NCI-H510A (cell line): Measurements from ENCODE around the gene DHRS3.
"Not testable (repeated sequence)": the region's sequence is repeated elsewhere in the genome, so short reads cannot be mapped to it uniquely, and the experiment has no call there.

Experiments
- DNase-seq: peaks from one replicate; lab custom pipeline; 2025; lab: John Stamatoyannopoulos, UW

The DHRS3 gene

DNA sequence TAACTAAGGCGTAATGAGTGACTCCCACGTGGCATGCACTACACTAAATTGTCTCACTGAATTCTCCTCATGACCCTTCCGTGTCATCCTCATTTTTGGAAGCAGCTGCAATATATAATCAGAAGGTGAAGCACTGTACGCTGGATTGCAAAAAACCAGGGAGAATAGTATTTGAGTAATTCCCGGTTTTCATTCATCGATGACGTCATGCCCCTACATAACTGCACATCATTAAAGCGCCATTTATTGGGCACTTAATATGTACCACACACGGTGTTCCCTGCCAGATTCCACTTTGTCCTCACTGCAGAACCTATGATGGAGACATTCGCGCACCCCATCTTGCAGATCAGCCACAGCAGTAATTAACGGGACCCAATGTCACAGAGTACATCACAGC is 41.0 kb downstream of the DHRS3 start:
- DNase-seq, result no peak

DNA sequence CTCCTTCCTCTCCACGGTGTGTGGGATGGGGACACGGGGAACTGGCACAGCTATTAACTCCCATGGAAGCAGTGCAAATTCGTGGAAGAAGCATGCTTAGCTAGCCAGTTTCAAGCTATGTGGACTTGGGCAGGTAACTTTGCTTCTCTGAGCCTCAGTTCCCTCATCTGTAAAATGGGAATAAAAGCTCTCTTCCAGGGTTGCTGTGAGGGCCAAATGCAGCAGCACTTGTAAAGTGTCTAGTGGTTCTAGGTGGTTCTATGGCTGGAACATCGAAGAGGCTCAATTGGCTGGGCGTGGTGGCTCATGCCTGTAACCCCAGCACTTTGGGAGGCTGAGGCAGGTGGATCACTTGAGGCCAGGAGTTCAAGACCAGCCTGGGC is 43.3 kb downstream of the DHRS3 start:
- no peak for DNase-seq

DNA sequence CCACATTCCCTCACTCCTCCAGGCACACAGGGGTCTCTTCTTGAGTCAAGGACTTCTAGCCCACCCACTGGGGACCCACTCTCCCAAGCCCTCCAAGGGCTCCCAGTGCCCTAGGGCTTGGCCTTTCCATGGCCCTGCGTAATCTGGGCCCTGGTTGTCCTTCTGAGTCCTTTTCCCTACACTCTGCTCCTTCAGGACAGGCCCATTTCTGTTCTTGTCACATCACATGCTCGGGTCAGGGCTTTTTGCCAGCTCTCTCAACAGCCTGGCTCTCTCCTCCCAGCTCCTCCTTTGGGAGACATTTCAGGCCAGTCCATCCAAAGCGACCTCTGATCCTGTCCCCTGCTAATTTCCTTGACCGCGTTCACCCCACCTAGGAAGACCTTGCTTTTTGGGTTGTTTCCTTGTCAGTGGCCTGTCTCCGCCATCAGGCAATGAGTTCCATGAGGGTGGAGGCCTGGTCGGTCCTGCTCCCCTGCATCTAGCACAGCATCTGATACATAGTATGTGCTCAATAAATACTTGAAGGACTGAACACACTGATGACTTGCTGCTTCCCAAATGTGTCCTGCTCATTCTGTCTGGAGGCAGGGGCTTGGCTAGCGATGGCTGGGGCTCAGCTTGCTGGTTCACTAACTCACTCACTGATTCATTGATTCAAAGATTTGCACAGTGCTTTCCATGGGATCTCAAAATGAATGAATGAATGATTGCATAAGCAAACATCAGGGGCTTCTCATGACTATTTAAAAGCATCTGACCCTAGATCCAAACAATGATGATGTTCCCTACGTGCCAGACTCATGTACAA is 44.8 kb downstream of the DHRS3 start:
- no peak for DNase-seq

DNA sequence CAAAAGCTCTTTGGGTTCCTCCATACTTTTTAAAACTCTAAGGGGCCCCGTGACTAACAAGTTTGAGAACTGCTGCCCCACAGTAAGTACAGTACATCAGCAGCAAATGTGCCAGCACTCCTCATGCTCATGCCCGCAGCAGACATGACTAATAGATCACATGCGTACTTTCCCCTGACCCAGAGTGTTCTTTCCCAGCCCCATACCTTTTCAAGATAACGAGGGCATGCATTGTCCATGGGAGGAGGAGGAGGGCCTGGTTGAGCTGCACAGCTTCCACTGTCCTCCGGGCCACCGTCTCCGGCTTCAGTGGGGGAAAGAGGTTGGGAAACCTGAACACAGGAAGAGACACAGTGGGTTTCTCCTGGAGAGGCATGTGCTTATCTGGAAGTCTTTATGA is 45.5 kb downstream of the DHRS3 start:
- no peak for DNase-seq

DNA sequence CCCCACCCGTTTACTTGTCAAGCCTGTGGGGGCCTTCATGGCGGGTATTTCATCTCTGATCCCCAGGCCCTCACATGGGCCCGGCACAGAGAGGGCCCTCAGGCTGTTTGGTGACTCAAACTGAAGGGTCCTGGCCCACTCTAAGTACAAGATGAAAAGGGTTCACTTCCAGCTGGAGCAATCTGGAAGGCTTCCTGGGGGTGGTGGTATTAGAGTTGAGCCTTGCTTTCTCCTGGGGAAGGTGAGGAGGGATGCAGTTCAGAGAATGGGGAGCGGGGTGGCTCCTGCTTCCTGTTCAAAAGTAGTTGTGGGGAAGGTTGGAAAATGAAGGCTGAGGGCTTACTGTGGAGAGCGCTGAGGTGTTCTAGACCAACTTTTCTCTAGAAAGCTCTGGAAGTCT is 47.7 kb downstream of the DHRS3 start:
- DNase-seq, result no peak

DNA sequence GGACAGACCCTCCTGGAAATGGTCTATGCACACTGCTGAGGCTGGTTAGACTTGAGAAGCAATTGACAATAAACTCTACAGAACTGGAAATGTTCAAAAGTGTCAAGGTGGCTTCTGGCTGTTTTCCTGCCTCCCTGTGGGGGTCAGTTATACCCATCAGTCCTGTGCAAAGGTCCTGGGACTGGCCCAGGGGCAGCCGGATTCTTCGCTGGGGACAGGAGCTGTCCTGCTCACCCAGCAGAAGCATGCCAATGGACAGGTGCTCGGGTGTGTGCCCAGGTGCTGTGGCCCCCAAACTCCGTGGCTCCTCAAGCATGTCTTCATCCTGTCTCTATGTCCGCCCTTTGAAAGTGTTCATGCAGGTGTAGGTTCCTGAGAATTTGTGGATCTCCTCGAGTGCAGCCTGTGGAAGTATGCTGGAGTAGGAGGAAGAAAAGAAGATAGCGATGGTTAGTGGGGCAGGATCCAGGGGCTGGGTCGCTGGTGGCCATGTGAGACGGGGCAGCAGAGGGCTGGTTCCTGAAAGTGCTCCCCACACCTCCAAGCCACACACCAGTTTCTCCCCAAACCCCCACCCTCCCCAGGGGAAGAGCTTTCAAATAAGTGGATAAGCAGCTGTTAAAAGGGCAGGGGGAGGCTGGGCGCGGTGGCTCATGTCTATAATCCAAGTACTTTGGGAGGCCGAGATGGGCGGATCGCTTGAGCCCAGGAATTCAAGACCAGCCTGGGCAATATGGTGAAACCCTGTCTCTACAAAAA is 49.8 kb downstream of the DHRS3 start:
- no peak for DNase-seq

DNA sequence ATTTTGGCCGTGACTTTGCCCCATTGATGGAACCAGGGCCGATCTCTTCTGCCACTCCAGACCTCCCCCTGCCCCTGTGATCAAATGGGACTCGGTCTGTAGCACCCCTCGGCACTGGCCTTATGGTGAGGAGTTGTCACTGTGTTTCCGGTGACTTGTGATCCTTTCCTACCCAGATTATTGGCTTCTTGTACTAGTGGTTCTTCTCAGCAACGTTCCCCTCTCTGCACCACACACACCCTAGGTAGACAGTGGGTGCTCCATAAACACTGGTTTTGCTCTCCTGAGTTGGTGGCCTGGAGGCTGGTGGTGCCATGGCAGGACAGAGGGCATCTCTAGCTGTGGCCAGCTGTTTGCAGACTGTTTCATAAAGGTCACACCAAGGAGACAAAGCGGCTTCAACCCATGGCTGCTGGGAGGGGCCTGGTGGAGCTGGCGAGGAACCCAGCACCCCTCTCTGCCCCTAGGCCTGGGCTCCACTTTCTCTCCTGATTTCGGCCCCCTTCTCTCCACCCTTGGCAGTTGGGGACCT is 50.7 kb downstream of the DHRS3 start:
- DNase-seq, result no peak

DNA sequence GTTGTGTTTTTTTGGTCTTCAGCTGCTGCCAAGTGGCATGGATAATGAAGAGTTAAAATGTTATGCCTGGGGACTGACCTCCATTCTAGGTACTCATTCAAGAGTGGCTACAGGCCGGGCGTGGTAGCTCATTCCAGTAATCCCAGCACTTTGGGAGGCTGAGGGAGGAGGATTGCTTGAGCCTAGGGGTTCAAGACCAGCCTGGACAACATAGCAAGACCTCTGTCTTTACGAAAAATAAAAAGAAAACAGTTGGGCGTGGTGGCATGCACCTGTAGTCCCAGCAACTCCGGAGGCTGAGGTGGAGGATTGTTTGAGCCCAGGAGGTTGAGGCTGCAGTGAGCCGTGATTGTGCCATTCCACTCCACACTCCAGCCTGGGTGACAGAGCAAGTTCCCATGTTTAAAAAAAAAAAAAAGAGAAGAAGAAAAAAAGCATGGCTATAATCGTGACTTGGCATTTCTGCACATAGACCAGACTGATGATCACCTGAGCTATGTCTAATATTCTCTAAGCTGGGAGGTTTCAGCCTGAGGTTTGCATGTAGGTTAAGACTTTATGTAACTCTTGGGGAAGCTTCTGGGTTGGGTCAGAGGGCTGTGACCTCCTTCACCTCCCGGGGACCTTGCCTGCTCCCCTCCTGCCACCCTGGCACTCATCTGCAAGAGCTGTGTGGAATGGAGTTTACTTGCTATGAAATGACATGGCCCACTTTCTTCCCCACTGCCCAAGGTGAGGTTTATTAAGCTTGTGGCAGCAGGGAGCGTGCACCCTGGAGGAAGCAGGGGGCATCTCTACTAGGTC is 51.3 kb downstream of the DHRS3 start:
- DNase-seq, result no peak

DNA sequence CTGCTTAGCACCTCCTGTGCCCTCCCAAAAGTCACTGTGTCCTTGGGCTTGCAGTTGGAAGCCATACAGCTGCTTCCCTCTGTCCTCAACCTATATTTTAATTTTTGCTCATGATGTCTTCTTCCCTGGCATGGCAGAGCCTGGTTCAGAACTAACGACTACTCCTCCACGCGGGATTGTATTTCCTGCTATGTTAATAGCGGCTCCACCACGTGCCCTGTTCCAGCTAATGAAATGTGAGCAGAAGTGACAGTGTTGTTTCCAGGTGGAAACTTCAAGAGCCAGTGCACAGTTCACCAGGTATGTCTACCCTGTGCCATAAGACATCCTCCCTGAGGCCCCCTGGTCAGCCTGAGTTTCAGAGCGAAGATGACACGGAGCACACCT is 52.1 kb downstream of the DHRS3 start:
- DNase-seq, result no peak

DNA sequence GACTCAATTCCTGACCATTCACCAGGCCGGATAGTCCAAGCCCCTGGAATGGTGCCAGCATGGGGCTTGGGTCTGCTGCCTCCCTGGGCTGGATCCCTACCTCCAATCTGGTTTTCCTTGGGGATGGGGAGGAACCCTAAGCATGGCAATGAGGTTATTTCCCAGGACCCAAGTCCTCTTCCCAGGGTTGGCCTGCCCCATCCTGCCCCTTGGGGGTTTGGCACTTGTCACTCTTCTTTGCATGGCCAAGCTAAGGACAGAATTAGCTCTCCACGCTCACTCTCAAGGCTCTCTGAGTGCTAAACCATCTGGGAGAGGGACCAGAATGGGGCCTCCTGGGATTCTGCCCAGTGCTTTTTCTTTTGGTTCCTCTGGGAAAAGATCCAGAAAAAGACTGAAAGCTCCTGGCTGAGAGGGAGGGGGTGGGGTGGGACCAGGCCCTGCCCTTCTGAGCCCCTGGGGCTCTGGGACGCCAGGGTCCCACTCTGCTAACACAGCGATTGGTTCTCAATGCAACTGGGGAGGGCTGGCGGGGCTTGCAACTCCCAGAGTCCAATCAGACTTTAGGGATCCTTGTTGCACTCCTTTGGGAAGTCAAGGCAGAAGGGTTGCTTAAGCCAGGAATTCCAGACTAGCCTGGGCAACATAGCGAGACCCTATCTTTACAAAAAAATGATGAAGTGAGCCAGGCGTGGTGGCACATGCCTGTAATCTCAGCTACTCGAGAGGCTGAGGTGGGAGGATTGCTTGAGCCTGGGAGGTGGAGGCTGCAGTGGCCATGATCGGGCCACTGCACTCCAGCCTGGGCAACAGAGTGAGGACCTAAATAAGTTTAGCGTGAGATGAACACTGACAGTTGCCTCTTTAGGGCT is 52.7 kb downstream of the DHRS3 start:
- DNase-seq, result no peak

DNA sequence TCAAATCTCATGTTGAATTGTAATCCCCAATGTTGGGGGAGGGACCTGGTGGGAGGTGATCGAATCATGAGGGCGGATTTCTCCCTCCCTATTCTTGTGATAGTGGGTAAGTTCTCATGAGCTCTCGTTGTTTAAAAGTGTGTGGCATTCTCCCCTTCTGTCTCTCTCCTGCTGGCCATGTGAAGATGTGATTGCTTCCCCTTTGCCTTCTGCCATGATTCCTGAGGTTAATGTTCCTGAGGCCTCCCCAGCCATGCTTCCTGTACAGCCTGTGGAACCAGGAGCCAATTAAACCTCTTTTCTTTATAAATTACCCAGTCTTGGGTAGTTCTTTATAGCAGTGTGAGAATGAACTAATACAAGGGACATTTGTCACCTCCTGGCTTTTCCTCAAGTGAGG is 53.8 kb downstream of the DHRS3 start:
- not testable (repeated sequence) for DNase-seq

DNA sequence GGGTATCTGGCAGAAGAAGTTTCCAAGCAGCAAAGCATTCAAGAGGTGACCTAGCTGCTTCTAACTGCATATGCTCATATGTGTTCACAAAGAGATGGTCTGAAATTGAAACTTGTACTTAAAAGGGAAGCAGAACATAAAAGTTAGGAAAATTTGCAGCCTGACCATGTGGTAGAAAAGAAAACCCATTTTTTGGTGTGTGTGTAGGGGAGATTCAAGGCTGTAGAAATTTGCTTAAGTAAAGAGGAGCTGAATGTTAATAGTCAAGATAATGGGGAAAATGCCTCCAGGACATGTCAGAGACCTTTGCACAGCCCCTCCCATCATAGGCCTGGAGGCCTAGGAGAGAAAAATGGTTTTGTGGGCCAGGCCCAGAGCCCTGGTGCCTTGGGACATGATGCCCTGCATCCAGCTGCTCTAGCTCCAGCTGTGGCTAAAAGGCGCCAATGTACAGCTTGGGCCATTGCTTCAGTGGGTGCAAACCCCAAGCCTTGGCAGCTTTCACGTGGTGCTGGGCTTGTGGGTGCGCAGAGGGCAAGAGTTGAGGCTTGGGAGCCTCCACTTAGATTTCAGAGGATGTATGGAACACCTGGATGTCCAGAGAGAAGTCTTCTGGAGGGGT is 54.9 kb downstream of the DHRS3 start:
- no peak for DNase-seq

DNA sequence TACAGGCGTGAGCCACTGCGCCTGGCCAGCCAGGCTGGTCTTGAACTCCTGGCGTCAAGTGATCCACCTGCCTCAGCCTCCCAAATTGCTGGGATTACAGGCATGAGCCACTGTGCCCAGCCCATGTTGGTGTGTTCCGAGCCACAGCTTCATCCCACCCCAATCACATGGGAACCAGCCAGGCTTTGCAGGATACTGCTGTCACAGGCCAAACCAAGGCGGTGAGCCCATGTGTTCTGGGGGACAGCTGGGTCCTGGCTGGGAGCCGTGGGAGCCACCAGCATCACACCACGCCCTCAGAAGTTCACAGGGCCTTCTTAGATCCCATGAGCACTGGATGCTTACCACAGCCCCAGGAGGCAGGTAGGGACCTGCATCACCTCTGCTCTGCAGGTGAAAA is 56.9 kb downstream of the DHRS3 start:
- DNase-seq, result no peak

DNA sequence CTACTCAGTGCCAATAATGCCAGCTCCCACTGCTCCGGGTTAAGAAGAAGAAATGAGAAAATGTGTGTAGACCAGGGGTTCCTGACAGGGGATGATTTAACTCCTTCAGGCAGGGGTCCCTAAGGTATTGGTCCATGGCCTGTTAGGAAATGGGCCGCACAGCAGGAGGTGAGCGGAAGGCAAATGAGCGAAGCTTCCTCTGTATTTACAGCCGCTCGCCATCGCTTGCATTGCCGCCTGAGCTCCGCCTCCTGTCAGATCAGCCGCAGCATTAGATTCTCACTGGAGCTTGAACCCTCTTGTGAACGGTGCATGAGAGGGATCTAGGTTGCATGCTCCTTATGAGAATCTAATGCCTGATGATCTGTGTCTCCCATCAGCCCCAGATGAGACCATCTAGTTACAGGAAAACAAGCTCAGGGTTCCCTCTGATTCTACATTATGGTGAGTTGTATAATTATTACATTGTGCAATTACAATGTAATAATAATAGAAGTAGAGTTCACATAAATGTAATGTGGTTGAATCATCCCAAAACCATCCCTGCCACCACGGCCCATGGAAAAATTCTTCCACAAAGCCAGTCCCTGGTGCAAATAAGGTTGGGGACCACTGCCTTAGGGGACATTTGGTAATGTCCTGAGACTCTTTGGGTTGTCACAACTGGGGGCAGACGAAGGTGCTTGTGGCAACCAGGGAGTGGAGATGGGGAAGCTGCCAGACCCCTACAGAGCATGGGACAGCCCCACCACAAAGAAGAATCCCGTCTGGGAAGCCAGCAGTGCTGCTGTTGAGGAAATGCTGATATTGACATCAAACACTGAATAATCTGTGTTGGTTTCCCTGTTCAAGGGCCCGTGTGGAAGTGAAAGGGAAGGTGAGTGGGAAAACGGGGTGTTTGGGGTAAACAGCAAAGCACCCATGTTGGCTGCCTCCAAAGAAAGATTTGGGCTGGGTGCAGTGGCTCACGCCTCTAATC is 60.8 kb downstream of the DHRS3 start:
- no peak for DNase-seq

DNA sequence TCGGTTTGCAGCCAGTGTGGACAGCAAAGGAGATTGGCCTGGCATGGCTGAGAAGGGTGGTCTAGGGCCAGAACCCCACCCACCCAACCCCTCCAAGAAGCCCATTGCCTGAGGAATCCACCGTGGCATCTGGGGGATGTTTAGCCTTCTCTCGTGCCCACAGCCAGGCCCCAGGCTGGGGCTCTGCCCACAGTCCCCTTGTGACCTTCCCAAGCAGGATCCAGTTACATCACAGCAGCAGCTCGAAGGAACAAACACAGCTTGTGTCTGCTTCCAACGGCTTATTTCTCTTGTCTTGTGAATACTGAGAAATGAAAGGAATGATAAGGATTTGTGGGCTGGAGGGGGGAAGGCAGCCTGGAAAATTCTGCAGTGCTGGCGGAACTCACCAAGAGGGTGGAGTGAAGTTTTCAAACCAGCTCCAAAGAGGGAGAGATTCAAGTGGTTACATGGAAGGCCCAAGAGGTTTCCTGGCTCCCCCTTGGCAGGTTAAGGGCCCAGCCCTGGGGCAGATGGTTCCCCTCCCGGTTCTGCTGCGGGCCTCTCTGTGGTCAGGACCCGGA is 61.6 kb downstream of the DHRS3 start:
- DNase-seq, result no peak

DNA sequence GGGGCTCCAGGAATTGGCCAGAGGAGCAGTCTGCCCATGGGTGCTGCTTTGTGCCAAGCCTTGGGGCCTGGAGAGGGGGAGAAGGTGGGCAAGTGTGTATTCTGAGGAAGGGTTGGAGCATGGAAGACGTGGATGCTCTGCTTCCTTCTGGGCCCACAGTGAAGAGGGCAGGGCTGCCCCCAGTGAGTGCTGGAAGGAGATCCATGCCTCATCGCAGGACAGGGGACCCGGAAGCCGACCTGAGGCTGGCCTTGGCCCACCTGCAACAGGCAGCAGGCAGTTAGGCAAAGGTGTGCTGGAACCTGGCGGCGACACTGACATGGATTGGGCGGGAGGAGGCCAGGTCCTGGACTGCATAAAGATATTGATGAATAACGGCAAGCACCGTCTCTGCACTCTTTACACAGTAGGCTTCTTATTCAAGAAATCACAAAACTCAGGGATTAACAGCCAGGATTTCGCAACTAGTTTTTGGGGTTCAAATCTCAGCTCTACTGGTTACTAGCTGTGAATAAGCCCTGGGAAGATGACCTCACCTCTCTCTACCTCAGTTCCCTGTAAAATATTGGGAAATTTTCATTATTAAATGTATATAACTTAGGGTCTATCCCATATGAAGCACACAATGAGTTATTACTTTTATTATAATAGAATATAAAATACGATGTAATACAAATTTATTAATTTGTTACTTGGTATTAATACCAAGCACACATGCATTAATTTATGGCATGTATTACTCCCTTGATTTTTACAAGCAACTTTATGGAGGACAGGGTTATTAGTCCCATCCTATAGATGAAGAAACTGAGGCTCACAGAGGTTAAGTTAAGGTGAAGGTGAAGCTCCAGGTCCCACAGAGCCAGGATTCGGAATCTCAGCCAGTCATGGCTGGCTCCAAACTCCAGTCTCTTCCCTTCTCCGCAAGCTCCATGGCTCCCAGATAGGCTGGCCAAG is 62.3 kb downstream of the DHRS3 start:
- DNase-seq, result no peak

DNA sequence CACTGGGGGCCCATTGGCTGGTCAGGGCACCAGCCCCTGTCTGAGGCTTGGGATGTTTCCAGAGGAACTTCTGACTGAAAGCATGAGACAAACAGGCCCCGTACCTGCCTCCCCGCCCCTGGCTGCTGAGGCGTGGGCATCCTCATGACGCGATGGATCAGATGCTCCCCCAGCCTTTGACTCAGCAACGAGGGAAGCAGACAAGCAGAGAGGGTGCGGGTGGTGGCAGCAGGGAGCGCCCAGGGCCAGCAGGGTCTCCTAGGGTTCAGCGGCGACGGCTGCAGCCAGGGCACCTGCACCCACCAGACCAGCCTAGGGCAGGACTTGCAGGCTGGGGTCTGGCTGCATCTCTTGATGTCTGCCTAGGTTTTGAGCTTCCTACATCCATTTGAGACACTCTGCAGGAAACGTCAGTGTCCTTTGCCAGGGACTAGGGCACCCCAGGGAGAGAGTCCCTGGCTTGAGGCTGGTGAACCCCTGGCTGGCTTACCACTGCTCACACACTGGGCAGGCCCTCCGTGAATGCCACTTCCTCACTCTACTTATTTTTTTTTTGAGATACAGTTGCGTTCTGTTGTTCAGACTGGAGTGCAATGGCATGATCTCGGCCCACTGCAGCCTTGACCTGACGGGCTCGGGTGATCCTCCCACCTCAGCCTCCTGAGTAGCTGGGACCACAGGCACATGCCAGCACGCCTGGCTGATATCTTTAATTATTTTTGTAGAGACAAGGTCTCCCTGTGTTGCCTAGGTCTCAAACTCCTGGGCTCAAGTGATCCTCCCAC is 63.3 kb downstream of the DHRS3 start:
- DNase-seq, result no peak

DNA sequence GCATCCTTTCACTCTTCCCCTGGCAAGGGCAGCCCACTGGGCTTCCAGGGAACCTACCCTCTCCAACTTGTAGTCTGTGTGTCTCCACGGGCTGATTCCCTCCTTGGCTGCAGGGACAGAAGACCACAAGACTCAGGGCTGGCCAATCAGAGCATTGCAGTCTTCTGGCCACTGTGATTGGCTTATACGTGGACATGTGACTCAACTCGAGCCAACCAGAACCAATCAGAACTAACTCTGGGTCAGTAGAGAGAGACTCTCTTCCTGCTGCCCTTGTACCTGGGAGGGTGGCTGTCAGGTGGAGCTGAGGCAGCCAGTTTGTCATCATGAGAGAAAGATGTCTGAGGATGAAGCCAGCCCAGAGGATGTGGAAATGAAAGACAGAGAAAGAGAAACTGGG is 64.0 kb downstream of the DHRS3 start:
- no peak for DNase-seq
